HCT116 (cell line): ENCODE data around the gene ABCC5. TPM values are rescaled to one million over a fixed set of nuclear protein-coding genes. Genes with fewer than 3 reads are reported as not detected.
A peak's percentile ranks its signal among the peaks of the same experiment; 100 is the strongest.

Source experiments
- ATAC-seq: fragments of 200-7000 bp; cut with Tn5 transposase; 2 replicates; pipeline ENCODE4 v1.9.1; 2020; ENCODE audit warnings: mild to moderate bottlenecking, moderate library complexity
- BruUV-seq: library from RNA; stranded (reverse); fragments of 400-500 nt; replicated peaks from 2 replicates; lab custom pipeline; 2021; lab: Mats Ljungman, UMichigan
- CTCF ChIA-PET: fragments of 300-600 bp; sonication (Branson Sonifier 250); formaldehyde crosslinking; loops from one replicate; lab custom pipeline; 2021; ENCODE audit warnings: antibody characterized with exemption; lab: Charles Lee
- POLR2A ChIA-PET: fragments of 300-600, 350-600 bp; sonication (Branson Sonifier 250); formaldehyde crosslinking; loops from one replicate; lab custom pipeline; 2021; ENCODE audit warnings: antibody characterized with exemption; lab: Charles Lee
- RAD21 ChIA-PET, 2 experiments: fragments of 300-600 bp; sonication (Branson Sonifier 250); formaldehyde crosslinking; loops; one replicate each; lab custom pipeline; 2023; ENCODE audit warnings: low total read pairs in 2 of 2; ENCODE audit not compliant: uncharacterized antibody in 2 of 2, unreplicated experiment in 2 of 2, low non-redundant PET in 1 of 2; lab: Charles Lee
- DNase-seq: peaks from one replicate; pipeline ENCODE4 v3.0.0-alpha.2; 2010; ENCODE audit warnings: low read depth, low spot score
- H2AFZ ChIP-seq: fragments of 200-600 bp; shearing (Covaris generic), sonication (generic); 2 replicates; pipeline ENCODE4 v1.6.1; 2017; ENCODE audit warnings: low read depth, mixed run types, mixed read lengths, antibody characterized with exemption, low read length; ENCODE audit not compliant: poor library complexity, severe bottlenecking
- H3K27ac ChIP-seq: 2 replicates; pipeline ENCODE4 v1.5.1; 2012; ENCODE audit warnings: low read depth, low read length
- H3K27me3 ChIP-seq: fragments of 200-600 bp; sonication (generic); 2 replicates; pipeline ENCODE4 v1.6.1; 2016; ENCODE audit warnings: mixed run types, low read length, mixed read lengths; ENCODE audit not compliant: insufficient read depth
- H3K36me3 ChIP-seq, 2 experiments: fragments of 200-500 bp in 1 of 2; fragments of 200-600 bp in 1 of 2; sonication (Bioruptor generic) in 1 of 2; sonication (generic) in 1 of 2; 2 replicates each; pipeline versions ENCODE4 v1.5.1 to v1.6.1; 2014 to 2016; ENCODE audit warnings: low read length in 2 of 2, inconsistent platforms in 1 of 2, mixed read lengths in 1 of 2, mixed run types in 1 of 2; ENCODE audit not compliant: insufficient read depth in 2 of 2, control insufficient read depth in 1 of 2
- H3K4me1 ChIP-seq, 2 experiments: fragments of 200-600 bp in 1 of 2; sonication (generic) in 1 of 2; 2 replicates each; pipeline versions ENCODE4 v1.5.1 to v1.6.1; 2012 to 2017; ENCODE audit warnings: low read length in 2 of 2, inconsistent platforms in 1 of 2, mild to moderate bottlenecking in 1 of 2, mixed read lengths in 1 of 2, mixed run types in 1 of 2, moderate library complexity in 1 of 2; ENCODE audit not compliant: insufficient read depth in 2 of 2, control insufficient read depth in 1 of 2
- H3K4me2 ChIP-seq: fragments of 200-600 bp; sonication (generic); 2 replicates; pipeline ENCODE4 v1.6.1; 2017; ENCODE audit warnings: mixed run types, low read length, mixed read lengths
- H3K4me3 ChIP-seq, 2 experiments: fragments of 200-600 bp in 1 of 2; sonication (generic) in 1 of 2; replicated peaks in 1 of 2; 2 replicates each; pipeline ENCODE4 v1.5.1; 2011 to 2016; ENCODE audit warnings: low read length in 2 of 2, control low read depth in 1 of 2, low read depth in 1 of 2, mild to moderate bottlenecking in 1 of 2, mixed read lengths in 1 of 2, mixed run types in 1 of 2
- H3K79me2 ChIP-seq: fragments of 200-600 bp; sonication (generic); 2 replicates; pipeline ENCODE4 v1.6.1; 2017; ENCODE audit warnings: mild to moderate bottlenecking, mixed run types, low read length, moderate library complexity, mixed read lengths; ENCODE audit not compliant: insufficient read depth
- H3K9ac ChIP-seq: fragments of 200-600 bp; sonication (generic); 2 replicates; pipeline ENCODE4 v1.6.1; 2016; ENCODE audit warnings: low read length, mixed read lengths
- H3K9me2 ChIP-seq: fragments of 200-600 bp; sonication (generic), shearing (Covaris generic); 2 replicates; pipeline ENCODE4 v1.6.1; 2017; ENCODE audit warnings: mixed run types, mild to moderate bottlenecking, moderate library complexity; ENCODE audit not compliant: insufficient read depth
- H3K9me3 ChIP-seq, 2 experiments: fragments of 200-500 bp in 1 of 2; fragments of 200-600 bp in 1 of 2; sonication (Bioruptor generic) in 1 of 2; sonication (generic) in 1 of 2; 2 replicates each; pipeline ENCODE4 v1.6.1; 2014 to 2017; ENCODE audit warnings: low read length in 2 of 2, mixed read lengths in 2 of 2, inconsistent platforms in 1 of 2, low read depth in 1 of 2, mild to moderate bottlenecking in 1 of 2, mixed run types in 1 of 2, moderate library complexity in 1 of 2; ENCODE audit not compliant: control insufficient read depth in 1 of 2, insufficient read depth in 1 of 2
- H4K20me1 ChIP-seq: fragments of 200-600 bp; sonication (generic), shearing (Covaris generic); 2 replicates; pipeline ENCODE4 v1.6.1; 2017; ENCODE audit warnings: mixed run types, mild to moderate bottlenecking, moderate library complexity; ENCODE audit not compliant: insufficient read depth
- CBX3 ChIP-seq: IDR thresholded peaks from 2 replicates; pipeline ENCODE4 v1.6.1; 2012; ENCODE audit warnings: low read depth
- EGR1 ChIP-seq: IDR thresholded peaks from 2 replicates; pipeline ENCODE4 v1.6.1; 2012; ENCODE audit warnings: low read depth
- ELF1 ChIP-seq: IDR thresholded peaks from 2 replicates; pipeline ENCODE4 v1.6.1; 2012; ENCODE audit warnings: low read depth, borderline replicate concordance
- FOSL1 ChIP-seq: IDR thresholded peaks from 2 replicates; pipeline ENCODE4 v1.6.1; 2012; ENCODE audit warnings: low read depth
- POLR2A ChIP-seq: IDR thresholded peaks from 2 replicates; pipeline ENCODE4 v1.7.0; 2011; ENCODE audit warnings: borderline replicate concordance; ENCODE audit not compliant: insufficient read depth, insufficient read length; ENCODE audit errors: extremely low read depth
- POLR2AphosphoS5 ChIP-seq: IDR thresholded peaks from 2 replicates; pipeline ENCODE4 v1.6.1; 2011; ENCODE audit warnings: mild to moderate bottlenecking, low read depth, low read length, moderate library complexity
- RAD21 ChIP-seq: IDR thresholded peaks from 2 replicates; pipeline ENCODE4 v1.6.1; 2012; ENCODE audit warnings: low read depth, mild to moderate bottlenecking
- SP1 ChIP-seq: IDR thresholded peaks from 2 replicates; pipeline ENCODE4 v1.6.1; 2012; ENCODE audit warnings: low read depth
- SRF ChIP-seq: IDR thresholded peaks from 2 replicates; pipeline ENCODE4 v1.6.1; 2012; ENCODE audit warnings: low read depth
- TCF7L2 ChIP-seq: IDR thresholded peaks from 2 replicates; pipeline ENCODE4 v1.7.0; 2011; ENCODE audit warnings: borderline replicate concordance, inconsistent platforms; ENCODE audit not compliant: insufficient read depth, insufficient read length; ENCODE audit errors: extremely low read depth
- ZFX ChIP-seq: fragments of 450-650 bp; IDR thresholded peaks from 2 replicates; pipeline ENCODE4 v1.6.1; 2017
- ZNF274 ChIP-seq: fragments of 200-500 bp; sonication (Bioruptor generic); IDR thresholded peaks from 2 replicates; pipeline ENCODE4 v1.6.1; 2014; ENCODE audit warnings: mild to moderate bottlenecking, low read depth, low read length, inconsistent platforms
- intact Hi-C: fragments of 100-400 bp; cut with micrococcal nuclease; formaldehyde crosslinking; loops from 2 replicates; pipeline ENCODE4 v1.10.0; 2022
- total RNA-seq: library from RNA; stranded (reverse); gene quantifications from one replicate; pipeline ENCODE4 v1.2.1, GENCODE V29; 2021; ENCODE audit not compliant: unreplicated experiment
- TF ChIP-seq, protein P1 (sequence below), 3 experiments: fragments of 200-600 bp in 1 of 3; sonication (generic) in 1 of 3; IDR thresholded peaks in 2 of 3; conservative IDR thresholded peaks in 1 of 3; 2 replicates each; pipeline ENCODE4 v1.5.1; 2012 to 2017; ENCODE audit warnings: low read depth in 2 of 3, low read length in 2 of 3, antibody characterized with exemption in 1 of 3, borderline replicate concordance in 1 of 3, control low read depth in 1 of 3, mild to moderate bottlenecking in 1 of 3, mixed read lengths in 1 of 3, mixed run types in 1 of 3, moderate library complexity in 1 of 3; ENCODE audit not compliant: insufficient read depth in 1 of 3
- TF ChIP-seq, protein P2 (sequence below): IDR thresholded peaks from 2 replicates; pipeline ENCODE4 v1.6.1; 2012

ABCC5 gene
- total RNA-seq, 1 experiment from 2014 or later = 16.9 TPM

DNA sequence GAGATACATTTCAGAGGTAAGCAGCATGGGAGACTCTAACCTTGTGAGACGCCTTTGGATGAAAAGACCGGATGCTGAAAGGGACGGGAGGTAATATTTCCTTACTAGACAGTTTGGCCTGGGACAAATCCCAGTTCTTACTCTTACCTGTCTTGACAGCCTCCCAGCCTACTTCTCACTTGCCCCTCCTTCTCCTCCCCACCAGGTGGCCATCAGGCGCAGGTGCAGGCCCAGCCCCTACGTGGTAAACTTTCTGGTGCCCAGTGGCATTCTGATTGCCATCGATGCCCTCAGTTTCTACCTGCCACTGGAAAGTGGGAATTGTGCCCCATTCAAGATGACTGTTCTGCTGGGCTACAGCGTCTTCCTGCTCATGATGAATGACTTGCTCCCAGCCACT is 20.1 kb upstream of the ABCC5 start:
- ChIA-PET CTCF (no interaction called here), POLR2A (no interaction called here), RAD21 (no interaction called here)
- no peaks in the 10 kb centered on the region for H3K36me3 ChIP-seq
- H2AFZ ChIP-seq = no peak overlapping the region
- no peaks in the 10 kb centered on the region for H3K9me3 ChIP-seq
- H4K20me1 ChIP-seq = no peaks in the 10 kb centered on the region
- H3K9me2 ChIP-seq = no peaks in the 10 kb centered on the region
- DNase-seq = peak; percentile 18
- no TSS peak for BruUV-seq
- H3K79me2 ChIP-seq = no peaks in the 10 kb centered on the region
- peak; percentile 82 for ATAC-seq
- intact Hi-C loops = no loop called here
- peaks cover 6% of the 10 kb centered on the region; the same call in 1 of the 2 replicates for H3K27me3 ChIP-seq
- no peak overlapping the region for H3K4me3 ChIP-seq
- H3K9ac ChIP-seq = no peak overlapping the region
- no peak overlapping the region for H3K4me2 ChIP-seq
- peak; percentile 28 for TF ChIP-seq RAD21
- TF ChIP-seq ELF1 = no peak
- TF ChIP-seq, protein P1, sequence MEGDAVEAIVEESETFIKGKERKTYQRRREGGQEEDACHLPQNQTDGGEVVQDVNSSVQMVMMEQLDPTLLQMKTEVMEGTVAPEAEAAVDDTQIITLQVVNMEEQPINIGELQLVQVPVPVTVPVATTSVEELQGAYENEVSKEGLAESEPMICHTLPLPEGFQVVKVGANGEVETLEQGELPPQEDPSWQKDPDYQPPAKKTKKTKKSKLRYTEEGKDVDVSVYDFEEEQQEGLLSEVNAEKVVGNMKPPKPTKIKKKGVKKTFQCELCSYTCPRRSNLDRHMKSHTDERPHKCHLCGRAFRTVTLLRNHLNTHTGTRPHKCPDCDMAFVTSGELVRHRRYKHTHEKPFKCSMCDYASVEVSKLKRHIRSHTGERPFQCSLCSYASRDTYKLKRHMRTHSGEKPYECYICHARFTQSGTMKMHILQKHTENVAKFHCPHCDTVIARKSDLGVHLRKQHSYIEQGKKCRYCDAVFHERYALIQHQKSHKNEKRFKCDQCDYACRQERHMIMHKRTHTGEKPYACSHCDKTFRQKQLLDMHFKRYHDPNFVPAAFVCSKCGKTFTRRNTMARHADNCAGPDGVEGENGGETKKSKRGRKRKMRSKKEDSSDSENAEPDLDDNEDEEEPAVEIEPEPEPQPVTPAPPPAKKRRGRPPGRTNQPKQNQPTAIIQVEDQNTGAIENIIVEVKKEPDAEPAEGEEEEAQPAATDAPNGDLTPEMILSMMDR (IDR thresholded peaks at IDR 0.05 in 2 of 3, conservative IDR thresholded peaks at IDR 0.05 in 1 of 3; ENCODE audit: borderline replicate concordance in 1 of 3, insufficient read depth in 1 of 3, low read depth in 2 of 3, low read length in 2 of 3) = peak; percentile 27 to 56 (median 51); a peak in 5 of 6 replicates
- TF ChIP-seq ZNF274 = no peak
- no peak for TF ChIP-seq CBX3
- no peak overlapping the region for H3K27ac ChIP-seq
- H3K4me1 ChIP-seq = no peaks in the 10 kb centered on the region

DNA sequence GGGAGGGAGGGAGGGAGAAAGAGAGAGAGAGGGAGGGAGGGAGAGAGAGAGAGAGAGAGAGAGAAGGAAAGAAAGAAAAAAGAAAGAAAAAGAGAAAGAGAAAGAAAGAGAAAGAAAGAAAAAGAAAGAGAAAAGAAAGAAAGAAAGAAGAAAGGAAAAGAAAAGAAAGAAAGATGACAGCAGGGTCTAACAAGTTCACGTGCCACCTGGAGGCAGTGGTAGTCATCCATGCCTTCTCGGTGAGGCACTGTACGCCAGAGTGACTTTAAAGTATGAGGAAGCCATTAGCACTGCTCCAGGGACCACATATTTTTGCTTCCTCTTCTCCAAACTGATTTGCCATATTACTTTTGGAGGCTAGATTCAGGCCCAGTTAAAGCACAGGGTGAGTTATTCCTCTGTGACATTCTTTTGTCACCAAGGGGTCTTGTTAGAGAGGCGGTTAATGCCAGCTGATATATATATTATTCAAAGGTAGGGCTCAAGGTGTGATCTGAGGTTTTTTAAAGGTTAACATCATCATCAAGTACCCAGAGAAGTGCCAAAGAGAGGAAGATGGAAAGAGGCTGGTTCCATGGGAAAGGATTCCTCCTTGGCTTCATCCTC is 13.6 kb upstream of the ABCC5 start, which contains the start of gene HTR3D:
HTR3D (plus strand) TSS at position 556 of the 606 bp plus-strand sequence; CDS start at position 556, 0 bp downstream.
- Histone ChIP-seq H3K27me3 (peaks cover 6% of the 10 kb centered on the region; the same call in 1 of the 2 replicates), H3K9ac (no peak within 1 kb of the TSS), H3K27ac (no peak within 1 kb of the TSS), H3K4me2 (no peak within 1 kb of the TSS), H3K9me2 (no peaks in the 10 kb centered on the region), H4K20me1 (no peaks in the 10 kb centered on the region), H3K9me3 (no peaks in the 10 kb centered on the region), H3K4me1 (no peaks in the 10 kb centered on the region), H3K79me2 (no peaks in the 10 kb centered on the region), H2AFZ (no peak within 1 kb of the TSS), H3K36me3 (no peaks in the 10 kb centered on the region), H3K4me3 (no peak within 1 kb of the TSS)
- intact Hi-C loops = no loop called here
- ChIA-PET CTCF (no interaction called here), POLR2A (no interaction called here), RAD21 (no interaction called here)
- BruUV-seq = no TSS peak
- DNase-seq (no peak), ATAC-seq (no peak)
- TF ChIP-seq, protein P1 (IDR thresholded peaks at IDR 0.05 in 2 of 3, conservative IDR thresholded peaks at IDR 0.05 in 1 of 3; ENCODE audit: borderline replicate concordance in 1 of 3, insufficient read depth in 1 of 3, low read depth in 2 of 3, low read length in 2 of 3) = no peak
- TF ChIP-seq CBX3 (no peak), SP1 (no peak), POLR2AphosphoS5 (no peak), TCF7L2 (no peak), RAD21 (no peak), SRF (no peak), ELF1 (no peak), POLR2A (no peak), FOSL1 (no peak), ZFX (no peak), EGR1 (no peak)
- TF ChIP-seq, protein P2, sequence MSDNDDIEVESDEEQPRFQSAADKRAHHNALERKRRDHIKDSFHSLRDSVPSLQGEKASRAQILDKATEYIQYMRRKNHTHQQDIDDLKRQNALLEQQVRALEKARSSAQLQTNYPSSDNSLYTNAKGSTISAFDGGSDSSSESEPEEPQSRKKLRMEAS = no peak
